ENCODE results near the gene STK17B.

DNA sequence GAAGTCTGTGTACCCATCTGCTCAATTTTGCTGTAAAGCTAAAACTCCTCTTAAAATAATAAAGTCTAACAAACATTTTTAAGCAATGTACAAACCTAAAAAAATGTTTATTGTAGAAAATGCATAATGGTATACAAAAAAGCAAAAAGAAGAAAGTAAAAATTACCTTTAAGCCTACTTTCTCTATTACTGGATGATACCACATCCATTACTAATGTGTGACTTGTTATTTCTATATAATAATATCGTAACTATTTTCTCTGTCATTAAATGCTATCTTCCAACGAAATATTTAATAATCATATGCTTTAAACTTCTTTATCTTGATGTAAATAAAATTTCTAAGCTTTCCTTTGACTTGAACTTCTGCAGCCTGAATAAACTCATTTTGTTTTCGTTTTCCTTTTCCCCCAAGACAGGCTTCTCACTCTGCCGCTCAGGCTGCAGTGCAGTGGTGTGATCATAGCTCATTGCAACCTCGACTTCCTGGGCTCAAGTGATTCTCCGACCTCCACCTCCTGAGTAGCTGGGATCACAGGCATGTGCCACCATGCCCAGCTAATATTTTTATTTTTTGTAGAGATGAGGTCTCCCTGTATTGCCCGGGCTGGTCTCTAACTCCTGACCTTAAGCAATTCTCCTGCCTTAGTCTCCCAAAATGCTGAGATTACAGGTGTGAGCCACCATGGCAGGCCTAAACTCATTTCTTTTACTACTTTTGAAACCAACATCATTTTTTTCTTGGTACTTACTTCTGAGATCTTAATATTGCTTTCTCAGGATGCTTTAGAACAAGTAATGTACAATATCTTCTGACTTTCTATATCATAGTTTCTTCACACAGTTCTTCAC lies 84.6 kb downstream of the STK17B start:
- TF ChIP-seq CTCF (CRISPR knock-in tag; IDR thresholded peaks at IDR 0.05) = no peak
- no peak for TF ChIP-seq FLYWCH1 (CRISPR knock-in tag; IDR thresholded peaks at IDR 0.05)
- TF ChIP-seq HOXA9 (CRISPR knock-in tag; IDR thresholded peaks at IDR 0.05; ENCODE audit: borderline replicate concordance) = no peak

All from HepG2 (cell line).